Activated B cell treated with CpG ODN at 0.5 μM for 24 hours (primary cell): ENCODE data around the gene RBM27. TPM values are rescaled to one million over a fixed set of nuclear protein-coding genes. Genes with fewer than 3 reads are reported as not detected.

Experiments used
- ATAC-seq: fragments of 200-7000 bp; cut with Tn5 transposase; one replicate; pipeline ENCODE4 v1.10.0; 2021; ENCODE audit warnings: low read depth, mild to moderate bottlenecking, moderate library complexity
- CTCF ChIA-PET: fragments of 350-600 bp; sonication (Branson Sonifier 250); formaldehyde crosslinking; loops from one replicate; lab custom pipeline; 2021; ENCODE audit warnings: antibody characterized with exemption; lab: Charles Lee
- POLR2A ChIA-PET: fragments of 350-600 bp; sonication (Branson Sonifier 250); formaldehyde crosslinking; loops from one replicate; lab custom pipeline; 2021; ENCODE audit warnings: antibody characterized with exemption; lab: Charles Lee
- DNase-seq: peaks from one replicate; pipeline ENCODE4 v3.0.0; 2022
- H3K27ac Mint-ChIP-seq: one replicate; pipeline ENCODE4 v1.8.0; 2020; ENCODE audit warnings: mixed read lengths
- H3K27me3 Mint-ChIP-seq: one replicate; pipeline ENCODE4 v1.8.0; 2021; ENCODE audit warnings: mixed read lengths
- H3K36me3 Mint-ChIP-seq: one replicate; pipeline ENCODE4 v1.8.0; 2021; ENCODE audit warnings: low read depth, mixed read lengths
- H3K4me1 Mint-ChIP-seq: one replicate; pipeline ENCODE4 v1.8.0; 2021; ENCODE audit warnings: mixed read lengths
- H3K4me3 Mint-ChIP-seq: one replicate; pipeline ENCODE4 v1.8.0; 2020; ENCODE audit warnings: mild to moderate bottlenecking, mixed read lengths
- H3K9me3 Mint-ChIP-seq: one replicate; pipeline ENCODE4 v1.8.0; 2020; ENCODE audit warnings: mixed read lengths
- CTCF ChIP-seq: fragments of 200-600 bp; IDR thresholded peaks from one replicate; pipeline ENCODE4 v1.8.0; 2022; ENCODE audit warnings: antibody characterized with exemption, mild to moderate bottlenecking
- intact Hi-C: fragments of 100-400 bp; cut with micrococcal nuclease; formaldehyde crosslinking; loops from one replicate; pipeline ENCODE4 v1.15.1; 2024
- total RNA-seq: library from RNA; stranded (reverse); gene quantifications from 2 replicates; pipeline ENCODE4 v1.2.3, GENCODE V29; 2022

RBM27 gene
- total RNA-seq, 1 donor from 2014 or later, result 28.5 TPM

- CTCF ChIA-PET, result no interaction called here
- POLR2A ChIA-PET, result no interaction called here
- no peak for TF ChIP-seq CTCF
- intact Hi-C loops, result loop anchor here (5.0 to 10.0 kb wide), 2 partner anchors 36 to 67 kb away; partner anchors contain the start of gene LARS1
- H3K27me3 Mint-ChIP-seq, result no peaks in the 10 kb centered on the region
- no peak overlapping the region for H3K4me3 Mint-ChIP-seq
- DNase-seq (no peak), ATAC-seq (no peak)
- peaks cover 41% of the 10 kb centered on the region for H3K4me1 Mint-ChIP-seq
- H3K27ac Mint-ChIP-seq, result no peak overlapping the region
- peaks cover 32% of the 10 kb centered on the region for H3K36me3 Mint-ChIP-seq
- no peaks in the 10 kb centered on the region for H3K9me3 Mint-ChIP-seq
Measured at GRCh38 chr5:146218168-146218567, 14.8 kb downstream of the RBM27 start.

- ChIA-PET CTCF (no interaction called here), POLR2A (no interaction called here)
- Mint-ChIP-seq H3K9me3 (no peaks in the 10 kb centered on the region), H3K27me3 (no peaks in the 10 kb centered on the region), H3K36me3 (peaks cover 38% of the 10 kb centered on the region), H3K4me1 (peaks cover 31% of the 10 kb centered on the region), H3K27ac (no peak overlapping the region), H3K4me3 (no peak overlapping the region)
- ATAC-seq (no peak), DNase-seq (no peak)
- TF ChIP-seq CTCF, result no peak
- intact Hi-C loops, result loop anchor here (5.0 to 10.0 kb wide), 2 partner anchors 37 to 66 kb away; partner anchors contain the start of gene LARS1
Measured at GRCh38 chr5:146219243-146219642, 15.8 kb downstream of the RBM27 start.

GRCh38 chr5:146221234-146221633 lies 17.8 kb downstream of the RBM27 start:
- DNase-seq (no peak), ATAC-seq (no peak)
- H3K36me3 Mint-ChIP-seq, result peaks cover 53% of the 10 kb centered on the region
- no peaks in the 10 kb centered on the region for H3K9me3 Mint-ChIP-seq
- POLR2A ChIA-PET, result no interaction called here
- H3K27ac Mint-ChIP-seq, result no peak overlapping the region
- no peak overlapping the region for H3K4me3 Mint-ChIP-seq
- intact Hi-C loops, result no loop called here
- CTCF ChIA-PET, result no interaction called here
- peaks cover 15% of the 10 kb centered on the region for H3K4me1 Mint-ChIP-seq
- H3K27me3 Mint-ChIP-seq, result no peaks in the 10 kb centered on the region
- TF ChIP-seq CTCF, result no peak

GRCh38 chr5:146222005-146222404 lies 18.6 kb downstream of the RBM27 start:
- TF ChIP-seq CTCF, result no peak
- POLR2A ChIA-PET, result no interaction called here
- CTCF ChIA-PET, result no interaction called here

GRCh38 chr5:146223179-146223578 lies 19.8 kb downstream of the RBM27 start:
- no peaks in the 10 kb centered on the region for H3K9me3 Mint-ChIP-seq
- ChIA-PET POLR2A (no interaction called here), CTCF (interaction anchor here (0.9 kb wide), 1 partner anchor 12 kb away, joined by 3 read pairs; no protein-coding TSS in a partner anchor)
- H3K4me3 Mint-ChIP-seq, result no peak overlapping the region
- ATAC-seq (no peak), DNase-seq (no peak)
- no peak for TF ChIP-seq CTCF
- no peaks in the 10 kb centered on the region for H3K27me3 Mint-ChIP-seq
- H3K4me1 Mint-ChIP-seq, result peaks cover 6% of the 10 kb centered on the region
- intact Hi-C loops, result loop anchor here (2.0 kb wide), 1 partner anchor 18 kb away; no protein-coding TSS in a partner anchor
- peaks cover 66% of the 10 kb centered on the region for H3K36me3 Mint-ChIP-seq
- H3K27ac Mint-ChIP-seq, result no peak overlapping the region

More at GRCh38 chr5:146222005-146222404, 18.6 kb downstream of the RBM27 start:
- Mint-ChIP-seq H3K27ac (no peak overlapping the region), H3K9me3 (no peaks in the 10 kb centered on the region), H3K27me3 (no peaks in the 10 kb centered on the region), H3K4me1 (peaks cover 12% of the 10 kb centered on the region), H3K4me3 (no peak overlapping the region), H3K36me3 (peaks cover 60% of the 10 kb centered on the region)
- ATAC-seq, result no peak
- intact Hi-C loops, result loop anchor here (2.0 kb wide), 1 partner anchor 17 kb away; no protein-coding TSS in a partner anchor
- DNase-seq, result no peak
